Measurements from ENCODE around the gene SEL1L3.

The SEL1L3 gene

GRCh38 chr4:25827897-25828296 is 34.9 kb downstream of the SEL1L3 start:
- Histone ChIP-seq H3K9ac (ENCODE audit: low read depth, low read length) (no peak overlapping the region), H3K4me3 (ENCODE audit: low read depth in 1 of 2, low read length in 2 of 2) (no peak overlapping the region), H3K36me3 (ENCODE audit: insufficient read depth, low read length) (no peaks in the 10 kb centered on the region), H4K20me1 (ENCODE audit: insufficient read depth, low read length) (no peaks in the 10 kb centered on the region), H3K79me2 (ENCODE audit: insufficient read depth, low read length) (no peaks in the 10 kb centered on the region), H3K27ac (ENCODE audit: low read length) (no peak overlapping the region), H3K27me3 (ENCODE audit: insufficient read depth, low read length, poor library complexity) (no peaks in the 10 kb centered on the region), H3K9me3 (ENCODE audit: insufficient read depth, low read length, severe bottlenecking) (no peaks in the 10 kb centered on the region), H3K4me1 (ENCODE audit: insufficient read depth, low read length) (no peaks in the 10 kb centered on the region), H2AFZ (ENCODE audit: low read depth, low read length) (no peak overlapping the region), H3K4me2 (ENCODE audit: insufficient read depth, low read length) (no peak overlapping the region)
- DNase-seq (no peak), ATAC-seq (ENCODE audit: insufficient read depth, low read depth) (no peak)
- TF ChIP-seq EZH2 (IDR thresholded peaks at IDR 0.05; ENCODE audit: borderline replicate concordance, low read depth, low read length, severe bottlenecking): no peak
- TF ChIP-seq CTCF (IDR thresholded peaks at IDR 0.05; ENCODE audit: borderline replicate concordance, extremely low read depth, low read length, poor library complexity, severe bottlenecking): no peak

- Histone ChIP-seq H3K4me1 (ENCODE audit: insufficient read depth, low read length) (no peaks in the 10 kb centered on the region), H3K9me3 (ENCODE audit: insufficient read depth, low read length, severe bottlenecking) (no peaks in the 10 kb centered on the region), H2AFZ (ENCODE audit: low read depth, low read length) (no peak overlapping the region), H3K4me3 (ENCODE audit: low read depth in 1 of 2, low read length in 2 of 2) (no peak overlapping the region), H3K4me2 (ENCODE audit: insufficient read depth, low read length) (no peak overlapping the region), H3K36me3 (ENCODE audit: insufficient read depth, low read length) (no peaks in the 10 kb centered on the region), H3K79me2 (ENCODE audit: insufficient read depth, low read length) (no peaks in the 10 kb centered on the region), H4K20me1 (ENCODE audit: insufficient read depth, low read length) (no peaks in the 10 kb centered on the region), H3K27me3 (ENCODE audit: insufficient read depth, low read length, poor library complexity) (no peaks in the 10 kb centered on the region), H3K27ac (ENCODE audit: low read length) (no peak overlapping the region), H3K9ac (ENCODE audit: low read depth, low read length) (no peak overlapping the region)
- DNase-seq (no peak), ATAC-seq (ENCODE audit: insufficient read depth, low read depth) (no peak)
- no peak for TF ChIP-seq CTCF (IDR thresholded peaks at IDR 0.05; ENCODE audit: borderline replicate concordance, extremely low read depth, low read length, poor library complexity, severe bottlenecking)
- no peak for TF ChIP-seq EZH2 (IDR thresholded peaks at IDR 0.05; ENCODE audit: borderline replicate concordance, low read depth, low read length, severe bottlenecking)
Observed at GRCh38 chr4:25827373-25827772, 35.4 kb downstream of the SEL1L3 start.

DNA sequence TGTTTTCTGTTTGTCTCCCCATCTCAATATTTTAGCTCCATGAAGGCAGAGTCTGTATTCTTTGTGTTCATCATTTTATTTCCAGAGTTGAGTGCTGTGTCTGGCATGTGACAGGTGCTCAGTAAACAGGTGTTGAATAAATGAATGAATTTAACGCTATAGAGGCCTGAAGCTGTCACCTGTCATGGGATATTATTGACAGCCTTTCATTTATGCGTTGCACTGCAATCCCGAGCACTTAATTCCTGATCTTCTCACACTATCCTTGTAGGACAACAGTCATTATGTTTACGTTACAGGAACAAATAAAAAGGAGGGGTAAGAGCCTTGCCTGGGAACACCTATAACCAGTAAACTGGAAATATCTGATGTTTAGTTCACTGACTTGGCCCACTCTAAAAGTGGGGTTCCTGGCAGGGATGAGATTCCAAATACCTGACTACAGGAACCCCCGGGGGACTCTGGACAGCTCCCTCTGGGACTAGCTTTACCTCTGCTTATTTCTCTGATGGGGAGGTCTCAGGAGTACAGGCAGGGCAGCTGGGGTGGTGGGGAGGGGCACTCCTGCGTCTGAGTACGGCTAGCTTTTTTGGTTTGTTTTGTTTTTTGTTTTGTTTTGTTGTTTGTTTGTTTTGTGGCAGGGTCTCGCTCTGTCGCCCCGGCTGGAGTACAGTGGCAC is 36.6 kb downstream of the SEL1L3 start:
- H3K27ac ChIP-seq (ENCODE audit: low read length): no peak overlapping the region
- H3K27me3 ChIP-seq (ENCODE audit: insufficient read depth, low read length, poor library complexity): no peaks in the 10 kb centered on the region
- no peak for ATAC-seq (ENCODE audit: insufficient read depth, low read depth)
- H3K9ac ChIP-seq (ENCODE audit: low read depth, low read length): no peak overlapping the region
- no peaks in the 10 kb centered on the region for H3K4me1 ChIP-seq (ENCODE audit: insufficient read depth, low read length)
- H2AFZ ChIP-seq (ENCODE audit: low read depth, low read length): no peak overlapping the region
- TF ChIP-seq CTCF (IDR thresholded peaks at IDR 0.05; ENCODE audit: borderline replicate concordance, extremely low read depth, low read length, poor library complexity, severe bottlenecking) (no peak), EZH2 (IDR thresholded peaks at IDR 0.05; ENCODE audit: borderline replicate concordance, low read depth, low read length, severe bottlenecking) (no peak)
- no peaks in the 10 kb centered on the region for H3K36me3 ChIP-seq (ENCODE audit: insufficient read depth, low read length)
- H4K20me1 ChIP-seq (ENCODE audit: insufficient read depth, low read length): no peaks in the 10 kb centered on the region
- H3K79me2 ChIP-seq (ENCODE audit: insufficient read depth, low read length): no peaks in the 10 kb centered on the region
- H3K4me2 ChIP-seq (ENCODE audit: insufficient read depth, low read length): no peak overlapping the region
- no peak for DNase-seq
- no peak overlapping the region for H3K4me3 ChIP-seq (ENCODE audit: low read depth in 1 of 2, low read length in 2 of 2)
- no peaks in the 10 kb centered on the region for H3K9me3 ChIP-seq (ENCODE audit: insufficient read depth, low read length, severe bottlenecking)
